ENCODE results near the gene MEGF11.
"Not testable (repeated sequence)": the region's sequence is repeated elsewhere in the genome, so short reads cannot be mapped to it uniquely, and the experiment has no call there.

Gene MEGF11

DNA sequence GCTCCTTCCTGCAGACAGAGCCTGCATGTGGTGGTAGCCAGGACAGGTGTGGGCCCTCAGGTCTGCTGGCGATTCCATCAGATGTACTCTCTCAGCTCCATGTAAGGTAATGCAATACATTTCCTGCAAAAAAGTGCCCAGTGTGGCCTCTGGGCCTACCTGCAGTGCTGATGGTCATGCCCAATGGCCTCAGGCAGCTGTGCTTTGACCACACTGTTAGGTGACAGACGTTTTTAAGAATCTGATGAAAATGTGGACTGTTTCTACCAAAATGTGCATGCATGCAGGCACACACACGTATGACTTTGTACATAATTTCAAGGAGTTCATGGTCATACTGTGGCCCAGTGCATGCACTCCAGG lies 231.4 kb downstream of the MEGF11 start:
- no peak for DNase-seq

DNA sequence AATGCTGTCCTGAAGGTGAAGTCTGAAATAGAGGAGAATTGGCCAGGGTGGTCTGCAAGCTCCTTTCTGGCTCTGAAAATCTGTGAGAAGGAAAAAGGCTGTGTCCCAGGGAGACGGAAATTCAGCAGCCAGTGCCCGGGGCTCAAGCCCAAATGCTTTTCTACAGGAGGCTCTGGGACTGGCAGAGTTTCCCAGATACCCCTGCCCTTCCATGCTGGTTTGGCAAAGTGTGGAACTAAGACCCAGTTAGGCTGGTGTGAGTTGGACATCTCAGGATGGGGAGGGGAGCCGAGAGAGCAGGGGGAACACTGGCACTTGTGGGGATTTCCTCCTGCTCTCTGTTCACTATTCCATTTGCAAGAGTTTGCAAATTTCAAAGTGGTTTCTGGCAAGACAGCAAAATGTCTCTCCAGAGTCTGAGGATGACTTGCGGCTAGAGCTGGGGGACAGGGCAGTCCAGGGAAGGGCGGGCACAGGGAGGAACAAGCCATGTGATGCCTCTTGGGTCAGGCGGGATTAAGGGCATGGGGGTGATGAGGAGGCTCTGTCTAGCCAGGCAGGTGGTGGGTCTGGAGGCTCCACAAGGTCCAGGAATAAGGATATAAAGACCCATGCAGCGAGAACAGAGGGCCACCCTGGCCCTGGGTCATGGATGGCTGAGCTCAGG lies 231.9 kb downstream of the MEGF11 start:
- DNase-seq: no peak

DNA sequence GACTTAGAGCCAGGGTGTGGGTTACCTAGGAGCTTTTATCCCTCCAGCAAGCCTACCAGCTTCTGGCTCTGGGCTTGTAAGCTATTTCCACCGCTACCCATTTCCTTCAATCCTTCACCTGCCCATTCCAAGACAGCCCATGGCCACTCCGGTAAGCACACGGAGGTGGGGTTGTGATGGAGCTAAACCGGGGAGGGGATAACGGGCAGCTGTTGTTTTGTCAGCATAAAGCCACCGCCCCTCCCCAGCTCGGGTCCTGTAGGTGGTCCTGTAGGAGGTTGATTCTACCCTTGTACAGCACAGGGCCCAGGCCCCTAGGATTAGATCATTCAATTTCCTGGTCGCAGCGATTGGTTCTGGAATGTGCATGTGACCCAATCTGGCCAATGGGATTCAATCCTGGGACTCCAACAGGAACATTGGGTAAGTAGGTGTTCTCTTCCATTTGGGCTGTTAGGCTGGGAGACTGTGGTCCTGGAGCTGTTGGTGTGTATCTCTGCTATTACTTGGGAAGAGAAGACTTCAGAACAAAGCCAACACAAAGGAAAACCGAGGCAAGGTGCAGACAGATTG lies 233.6 kb downstream of the MEGF11 start:
- DNase-seq: no peak

DNA sequence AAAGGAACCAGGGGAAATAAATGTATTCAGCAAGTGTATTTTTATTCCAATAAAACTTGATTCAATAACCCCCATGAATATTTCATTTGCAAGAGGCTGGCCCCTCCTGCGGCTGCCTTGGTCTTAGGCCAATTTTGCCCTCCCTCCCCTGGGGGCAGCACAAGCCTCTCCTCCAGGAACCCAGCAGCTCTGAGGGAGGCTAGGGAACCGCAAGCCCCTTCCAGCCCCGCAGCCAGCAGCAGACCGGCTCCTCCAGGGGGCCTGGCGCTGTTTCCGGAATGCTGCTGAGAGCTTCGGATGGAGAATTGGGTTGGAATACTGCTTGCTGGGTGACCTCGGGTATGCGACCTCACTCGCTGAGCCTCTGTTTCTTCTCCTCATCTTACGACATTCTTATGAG lies 234.2 kb downstream of the MEGF11 start:
- no peak for DNase-seq

DNA sequence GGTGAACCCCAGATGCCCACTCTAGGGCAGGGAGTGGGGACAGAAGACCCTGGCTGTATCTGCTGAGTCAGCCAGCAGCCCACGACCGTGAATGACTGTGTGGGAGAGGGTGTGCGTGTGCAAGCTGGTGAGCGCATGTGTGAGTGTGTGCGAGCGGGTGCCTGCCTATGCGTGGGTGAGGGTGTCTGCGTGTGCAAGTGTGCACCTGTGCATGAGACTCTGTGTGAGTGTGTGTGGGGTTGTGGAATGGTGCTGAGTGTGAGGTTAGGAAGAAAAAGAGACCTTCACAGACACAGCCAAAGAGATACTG lies 235.1 kb downstream of the MEGF11 start:
- DNase-seq: no peak

DNA sequence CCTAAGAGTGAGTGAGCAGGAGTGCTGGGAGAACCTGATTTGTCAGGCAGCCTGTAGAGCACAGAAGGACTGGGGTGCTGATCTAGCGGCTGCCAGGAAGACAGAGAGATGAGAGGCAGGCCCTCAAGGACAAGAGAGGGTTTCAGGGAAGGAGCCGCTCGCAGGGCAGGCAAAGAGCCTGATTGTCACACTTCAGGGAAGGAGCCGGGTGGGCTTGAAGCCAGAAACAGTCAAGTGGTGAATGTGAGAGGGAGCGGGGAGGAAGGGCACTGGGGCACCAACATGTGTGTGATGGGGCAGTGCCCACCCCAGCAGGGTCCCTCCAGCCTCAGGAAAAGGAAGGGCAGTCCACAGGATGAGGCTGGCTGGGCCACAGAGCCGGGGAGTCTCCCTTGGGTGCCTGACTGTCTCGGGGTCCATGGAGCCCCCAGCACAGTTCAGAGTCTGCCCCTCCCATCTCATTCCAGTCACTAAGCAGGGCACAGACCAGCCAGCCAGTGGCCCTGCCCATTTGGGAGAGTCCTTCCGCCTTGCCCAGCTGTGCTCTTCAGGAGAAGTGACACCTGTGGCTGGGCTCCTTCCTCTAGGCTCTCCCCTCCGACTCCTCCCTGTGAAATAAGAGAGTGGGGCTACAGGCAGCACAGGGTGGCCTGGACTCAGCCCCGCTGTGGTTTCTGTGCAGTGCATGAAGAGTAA lies 235.6 kb downstream of the MEGF11 start:
- no peak for DNase-seq

DNA sequence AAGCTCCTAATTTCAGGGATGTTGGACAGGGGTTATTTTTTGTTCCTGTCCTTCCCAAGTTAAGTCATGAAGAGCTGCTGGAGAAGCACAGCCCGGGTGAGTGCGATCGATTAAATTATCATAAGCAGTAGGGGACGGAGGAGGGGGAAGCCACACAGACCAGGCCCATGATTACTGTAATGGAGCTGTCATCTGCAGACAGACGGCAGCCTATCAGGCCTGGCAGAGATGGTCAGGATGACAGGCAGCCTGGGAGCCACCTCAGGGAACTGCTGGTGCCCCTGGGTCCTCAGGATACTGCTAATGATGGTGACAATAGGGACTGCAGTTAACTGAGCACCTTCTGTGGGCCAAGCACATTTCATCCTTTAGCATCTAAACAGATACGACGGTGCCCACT lies 236.6 kb downstream of the MEGF11 start:
- no peak for DNase-seq

DNA sequence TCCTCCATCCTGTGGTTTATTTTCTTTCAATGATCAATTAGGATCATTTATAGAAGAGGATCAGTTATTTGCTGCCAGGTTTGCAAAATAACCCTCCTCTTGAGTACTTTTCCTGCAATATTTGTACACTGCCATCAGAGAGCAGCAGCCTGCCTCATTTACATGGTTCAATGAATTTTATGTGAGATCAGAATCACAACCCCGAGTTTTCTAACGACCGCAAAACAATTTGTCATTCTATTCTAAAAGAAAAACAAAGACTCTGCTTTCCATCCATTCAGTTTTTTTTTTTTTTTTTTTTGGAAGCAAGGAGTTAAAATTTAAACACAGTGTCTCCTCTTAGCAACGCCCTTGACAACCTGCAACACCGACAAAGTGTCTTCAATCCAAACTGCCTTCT lies 237.4 kb downstream of the MEGF11 start:
- DNase-seq: no peak

DNA sequence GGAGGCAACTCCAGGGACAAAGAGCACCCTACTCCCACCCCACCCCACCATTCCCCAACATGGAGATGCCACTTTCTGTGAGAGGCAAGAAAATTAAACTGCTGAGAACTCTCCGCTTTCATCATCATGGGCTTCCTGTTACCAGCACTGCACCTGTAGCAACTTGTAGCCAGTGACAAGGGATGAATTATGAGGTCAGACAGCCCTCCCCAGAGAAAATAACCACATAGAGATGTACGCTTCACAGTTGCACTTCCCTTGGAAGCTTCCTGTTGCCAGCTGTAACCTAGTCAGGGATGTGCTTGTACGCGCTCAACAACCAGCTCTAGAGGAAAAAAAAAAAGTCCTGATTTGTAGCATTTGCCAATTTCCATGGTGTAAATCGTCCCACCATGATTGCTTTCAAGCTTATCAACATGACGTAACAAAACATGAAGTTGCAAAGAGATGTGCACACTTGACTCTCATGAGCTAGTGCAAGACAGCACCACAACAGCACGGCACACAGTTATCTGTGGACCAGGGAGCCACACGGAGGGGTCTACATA lies 238.8 kb downstream of the MEGF11 start:
- no peak for DNase-seq

DNA sequence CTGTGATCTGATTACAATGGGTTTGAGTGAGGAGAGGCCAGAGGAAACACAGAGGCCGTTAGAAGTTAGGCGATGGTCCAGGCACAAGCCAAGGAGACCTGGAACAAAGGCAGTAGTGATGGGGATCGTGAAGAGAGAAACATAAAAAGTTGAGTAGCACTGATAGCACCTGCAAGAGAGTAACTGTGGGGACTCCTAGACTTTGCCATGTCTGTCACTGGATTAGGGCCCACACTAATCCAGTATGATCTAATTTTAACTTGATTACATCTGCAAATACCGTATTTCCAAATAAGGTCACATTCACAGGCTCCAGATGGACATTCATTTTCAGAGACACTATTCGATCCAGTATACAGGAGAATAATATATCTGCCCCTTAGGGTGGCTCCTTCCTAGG lies 239.5 kb downstream of the MEGF11 start:
- DNase-seq: no peak

DNA sequence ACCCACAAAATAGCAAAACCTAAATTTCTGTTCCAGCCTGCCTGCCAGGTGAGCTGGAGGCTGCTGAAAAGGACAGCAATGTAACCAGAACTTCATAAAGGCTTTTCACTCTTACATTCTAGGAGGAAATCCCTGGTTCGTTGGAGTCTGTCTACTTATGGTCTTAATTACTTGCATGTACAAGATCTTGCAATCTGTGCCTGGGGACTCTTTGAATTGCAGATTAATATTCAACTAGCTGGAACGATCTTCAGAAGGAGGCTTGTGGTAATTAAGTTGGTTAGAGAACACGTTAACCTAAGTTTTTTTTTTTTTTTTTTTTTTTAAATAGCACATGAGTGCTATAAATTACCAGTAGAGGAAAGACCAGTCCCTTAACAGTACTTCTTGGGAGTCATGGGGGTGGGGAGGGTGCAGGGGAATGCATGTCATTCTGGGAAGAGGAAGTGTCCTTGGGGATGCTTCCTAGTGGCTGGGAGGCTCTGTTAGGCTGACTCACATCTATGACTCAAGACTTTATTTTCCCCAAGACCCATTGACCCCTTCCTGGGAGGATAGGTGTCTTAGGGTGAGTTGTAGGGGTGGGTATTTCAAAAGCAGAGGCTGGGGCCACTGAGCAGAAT lies 244.5 kb downstream of the MEGF11 start:
- DNase-seq: no peak

DNA sequence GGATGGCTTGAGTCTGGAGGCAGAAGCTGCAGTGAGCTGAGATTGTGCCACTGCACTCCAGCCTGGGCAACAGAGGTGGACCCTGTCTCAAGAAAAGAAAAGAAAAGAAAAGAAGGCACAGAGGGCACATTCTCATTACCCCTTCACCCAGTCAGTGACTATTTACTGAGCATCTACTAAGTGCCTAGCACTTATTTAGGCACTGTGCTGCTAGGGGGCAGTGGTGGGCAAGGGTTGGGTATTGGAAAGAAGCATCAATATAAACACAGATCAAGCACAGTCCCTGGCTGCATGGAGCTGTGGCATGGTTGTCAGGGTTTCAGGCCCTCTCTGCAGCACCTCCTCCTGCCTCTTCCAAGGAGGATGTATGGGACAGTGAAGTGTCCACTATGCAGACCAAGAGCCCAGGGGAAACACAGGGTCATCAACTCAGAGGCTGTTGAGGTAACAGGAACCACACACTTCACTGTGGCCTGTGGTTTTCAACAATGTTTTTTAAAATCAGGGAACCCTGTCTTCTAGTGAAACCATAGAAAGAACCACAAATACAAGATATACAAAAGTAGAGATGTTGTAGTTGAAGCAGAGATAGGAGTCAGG lies 245.8 kb downstream of the MEGF11 start:
- no peak for DNase-seq

DNA sequence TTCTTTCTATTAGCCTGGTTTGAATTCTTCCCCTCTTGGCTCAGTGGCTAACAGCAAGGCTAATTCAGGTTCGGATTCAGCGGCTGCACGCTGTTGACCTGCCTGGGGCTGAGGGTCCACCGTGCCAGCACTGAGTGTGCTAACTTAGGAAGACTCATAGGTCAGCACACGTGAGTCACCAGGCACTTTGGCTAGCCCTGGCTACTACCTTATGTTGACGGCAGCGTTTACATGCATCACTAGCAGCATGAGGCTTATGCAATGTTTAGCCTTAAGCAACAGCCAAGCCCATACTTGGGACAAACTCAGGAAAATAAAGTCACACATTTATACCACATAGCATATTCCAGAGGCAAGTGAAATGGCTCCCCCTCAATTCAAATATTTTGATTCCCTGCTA lies 246.6 kb downstream of the MEGF11 start:
- DNase-seq: no peak

DNA sequence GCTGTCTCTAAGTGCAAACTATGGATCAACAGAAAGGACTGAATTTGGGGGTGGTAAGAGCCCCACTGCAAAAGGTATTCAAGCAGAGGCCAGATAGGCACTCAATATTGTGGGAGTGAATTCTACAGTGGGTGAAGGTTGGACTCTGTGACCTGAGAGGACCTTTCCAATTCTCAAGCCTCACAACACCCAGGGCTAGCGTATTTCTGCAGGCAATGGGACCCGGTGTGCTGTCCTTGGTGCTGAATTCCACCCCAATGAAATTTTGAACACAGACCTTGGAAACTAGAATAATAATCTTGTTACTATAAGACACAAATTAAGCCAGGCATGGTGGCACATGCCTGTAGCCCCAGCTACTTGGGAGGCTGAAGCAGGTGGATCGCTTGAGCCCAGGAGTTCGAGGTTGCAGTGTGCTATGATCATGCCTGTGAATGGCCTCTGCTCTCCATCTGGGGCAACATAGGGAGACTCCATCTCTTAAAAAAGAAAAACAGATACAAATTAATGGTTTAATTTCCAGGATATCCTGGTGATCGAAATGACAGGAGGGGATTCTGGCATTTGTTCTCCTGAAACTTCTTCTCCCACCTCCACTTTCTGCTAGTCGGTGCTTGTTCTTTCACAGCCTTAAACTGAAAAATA lies 248.8 kb downstream of the MEGF11 start:
- no peak for DNase-seq

DNA sequence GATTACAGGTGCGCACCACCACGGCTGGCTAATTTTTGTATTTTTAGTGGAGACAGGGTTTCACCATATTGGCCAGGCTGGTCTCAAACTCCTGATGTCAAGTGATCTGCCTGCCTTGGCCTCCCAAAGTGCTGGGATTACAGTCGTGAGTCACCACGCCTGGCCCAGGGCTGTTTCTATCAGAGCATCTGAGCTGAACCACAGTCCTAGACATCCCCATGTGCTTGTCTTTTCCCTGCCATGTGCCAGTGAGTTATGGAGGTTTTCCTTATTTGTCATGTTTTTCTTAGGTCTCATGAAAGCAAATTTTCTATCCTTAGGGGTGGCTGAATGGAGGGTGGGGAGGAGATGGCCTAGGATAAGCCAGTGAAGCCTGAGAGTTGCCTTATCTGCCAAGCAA lies 250.4 kb downstream of the MEGF11 start:
- not testable (repeated sequence) for DNase-seq

DNA sequence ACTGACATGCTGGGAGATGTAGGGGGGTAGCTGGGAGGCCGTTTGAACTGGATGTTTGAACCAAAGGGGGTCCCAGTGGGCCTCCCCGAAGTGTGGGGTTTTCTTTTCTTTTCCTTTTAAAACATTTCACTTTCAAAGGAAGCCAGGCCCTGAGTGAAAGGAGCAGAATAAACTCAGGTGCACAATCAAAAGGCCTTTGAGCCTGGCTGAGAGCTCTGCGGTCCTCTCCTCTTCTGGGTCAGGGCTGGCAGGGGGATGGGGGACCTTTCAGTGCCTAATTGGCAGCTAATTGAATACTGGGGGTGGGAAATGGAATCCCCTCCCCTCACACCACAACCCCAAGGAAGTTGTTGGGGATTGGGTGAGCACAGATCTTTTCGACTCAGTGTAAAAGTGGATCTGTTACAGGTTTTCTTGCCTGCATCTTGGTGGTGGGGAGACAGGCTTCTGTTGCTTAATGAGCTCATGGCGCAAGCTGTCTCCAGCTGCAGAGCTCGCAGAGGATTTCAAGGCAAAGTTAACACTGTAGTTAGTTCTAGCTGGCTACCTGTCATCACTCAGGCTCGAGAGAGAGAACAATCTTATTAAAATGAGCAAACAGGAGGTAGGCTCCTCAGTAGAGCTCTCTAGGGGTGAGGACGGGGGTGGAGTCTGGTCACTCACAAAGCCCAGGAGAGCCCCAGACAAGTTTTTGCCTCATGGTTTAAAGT lies 251.7 kb downstream of the MEGF11 start:
- DNase-seq: no peak

DNA sequence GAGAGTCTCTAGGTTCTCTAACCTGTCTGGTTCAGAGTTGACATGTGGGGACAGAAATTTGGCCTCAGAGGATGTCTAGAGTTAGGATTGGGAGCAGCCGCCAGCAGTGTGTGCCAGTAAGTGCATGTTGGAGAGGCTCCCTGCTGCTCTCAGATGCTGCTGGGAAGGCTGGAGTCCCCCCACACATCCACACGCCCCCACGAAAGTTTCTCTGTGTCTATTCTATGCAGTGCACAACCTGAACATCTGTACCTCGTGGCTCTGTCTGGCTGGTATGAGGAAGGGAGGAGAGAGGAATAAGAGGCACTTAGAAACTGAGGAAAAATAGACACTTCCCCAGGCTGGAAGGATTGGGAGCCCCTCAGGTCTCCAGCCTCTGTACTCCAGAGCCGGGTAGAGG lies 252.5 kb downstream of the MEGF11 start:
- DNase-seq: no peak

DNA sequence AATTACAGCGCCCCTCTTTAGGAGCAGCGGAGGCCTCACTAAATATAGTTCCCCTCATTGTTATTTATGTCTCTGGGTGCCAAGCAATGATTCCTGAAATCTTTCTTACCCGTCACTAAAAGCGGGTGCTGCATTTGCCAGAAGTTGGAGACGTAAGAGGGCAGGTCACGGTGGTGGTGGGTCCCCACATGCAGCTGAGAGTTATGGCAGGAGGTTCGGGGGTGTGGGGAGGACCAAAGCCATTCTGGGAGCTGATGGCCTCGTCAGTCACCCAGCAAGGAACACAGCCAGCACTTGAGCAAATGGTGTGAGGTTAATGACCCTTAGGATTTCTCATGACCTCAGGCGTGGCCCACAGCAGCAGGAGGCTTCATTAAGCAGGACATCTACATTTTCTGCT lies 255.1 kb downstream of the MEGF11 start:
- no peak for DNase-seq

DNA sequence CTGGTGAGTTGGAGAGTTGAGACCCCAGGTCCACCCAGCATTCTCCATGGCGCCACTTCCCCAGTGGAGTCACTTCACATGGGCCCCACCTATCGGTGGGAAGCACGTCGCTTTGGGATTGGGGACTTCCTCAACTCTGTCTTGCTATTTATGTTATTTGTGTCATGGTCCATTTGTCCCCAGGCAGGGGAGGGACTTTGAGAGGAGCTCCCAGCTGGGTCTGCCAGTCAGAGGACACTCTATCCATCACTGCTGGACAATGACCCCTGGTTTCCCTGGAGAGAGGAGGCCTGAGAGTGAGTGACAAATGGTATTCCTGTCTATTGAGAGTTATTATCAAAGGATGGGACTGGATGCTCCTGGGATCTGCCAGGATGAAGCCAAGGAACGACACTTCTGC lies 256.6 kb downstream of the MEGF11 start:
- DNase-seq: no peak

DNA sequence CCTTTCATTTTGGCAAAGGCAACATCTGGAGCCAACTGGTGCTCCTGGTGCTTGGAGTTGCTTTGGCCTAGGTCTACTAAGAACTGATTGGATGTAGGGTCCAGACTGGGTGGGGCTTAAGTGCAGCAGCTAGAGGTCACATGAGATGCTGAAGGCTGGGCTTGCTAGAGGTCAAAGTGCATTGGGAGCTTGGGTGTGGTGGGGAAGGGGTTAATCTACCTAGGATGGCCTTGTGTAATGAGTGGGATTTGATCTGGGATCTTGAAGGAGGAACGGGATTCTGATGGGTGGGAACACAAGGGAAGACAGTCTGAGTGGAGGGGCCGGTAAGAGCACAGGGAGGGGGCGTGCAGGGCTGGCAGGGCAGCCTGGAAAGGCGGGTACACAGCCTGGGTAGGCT lies 258.7 kb downstream of the MEGF11 start:
- DNase-seq: no peak

DNA sequence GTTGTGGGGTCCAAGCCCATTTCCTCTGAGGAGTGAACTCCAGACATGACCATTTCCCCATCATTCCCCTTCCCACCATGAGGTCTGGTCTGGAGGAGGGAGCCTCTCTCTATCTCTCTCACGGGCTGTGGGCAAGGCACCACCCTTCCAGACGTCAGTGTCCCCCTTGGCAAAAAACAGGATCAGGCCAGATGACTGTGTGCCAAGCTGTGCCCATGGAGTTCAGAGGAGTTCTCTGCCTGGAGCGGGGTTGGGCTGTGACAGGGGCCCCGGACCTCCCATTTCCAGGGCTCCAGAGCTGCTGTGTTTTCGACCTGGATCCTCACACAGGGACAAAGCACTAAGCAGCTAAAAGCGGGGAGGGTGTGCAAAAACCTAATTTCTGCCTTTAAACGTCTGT lies 259.8 kb downstream of the MEGF11 start:
- no peak for DNase-seq

DNA sequence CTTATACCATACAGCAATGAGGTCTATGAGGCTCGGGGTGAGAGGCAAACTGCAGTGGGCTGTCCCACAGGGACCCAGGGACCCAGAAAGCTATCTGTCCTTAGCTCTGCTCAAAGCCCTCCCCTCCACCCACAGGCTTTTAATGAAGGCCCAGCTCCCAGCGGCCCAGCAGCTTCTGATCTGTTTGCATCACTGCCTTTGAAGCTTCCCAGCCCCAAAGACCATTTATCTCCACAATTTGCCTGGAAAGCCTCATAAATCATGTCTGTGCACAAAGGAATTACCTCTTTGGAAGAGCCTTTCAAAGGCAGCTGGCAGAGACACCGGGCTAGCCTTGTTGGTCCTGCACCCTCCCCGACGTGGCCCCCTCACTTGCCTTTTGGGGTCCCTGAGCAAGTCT lies 260.3 kb downstream of the MEGF11 start:
- DNase-seq: no peak

Measured in NCI-H1930 (cell line).